PC-9 (cell line): Measurements from ENCODE around the gene TSHZ2.

Experiments used
- EZH2 ChIP-seq: fragments of 200-600 bp; sonication (generic); IDR thresholded peaks from 2 replicates; pipeline ENCODE4 v1.8.0; 2017; ENCODE audit warnings: antibody characterized with exemption, low read depth
- TF ChIP-seq, protein P1 (sequence below): fragments of 200-600 bp; sonication (generic); conservative IDR thresholded peaks from 2 replicates; pipeline ENCODE4 v1.6.1; 2017; ENCODE audit warnings: mixed run types, antibody characterized with exemption, mild to moderate bottlenecking, moderate library complexity

DNA sequence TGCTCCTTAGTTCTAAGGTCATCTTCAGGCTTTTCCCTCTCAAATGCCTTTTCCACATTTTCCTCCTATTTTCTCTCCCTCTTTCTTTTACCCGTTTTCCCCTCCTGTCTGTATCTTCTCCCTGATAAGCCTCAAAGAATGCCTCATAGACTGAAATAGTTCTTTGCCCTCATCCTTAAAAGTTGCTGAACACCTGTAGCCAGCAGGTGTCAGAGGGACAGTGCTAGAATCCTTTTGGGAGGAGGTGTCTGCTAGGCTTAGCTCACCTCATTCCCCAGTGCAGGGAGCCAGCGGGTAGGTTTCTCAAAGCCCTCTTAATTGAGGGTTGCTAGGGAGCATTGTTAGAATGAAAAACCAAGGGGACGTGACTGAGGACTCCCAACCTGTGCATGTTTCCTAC is 204.0 kb downstream of the TSHZ2 start:
- TF ChIP-seq, protein P1, sequence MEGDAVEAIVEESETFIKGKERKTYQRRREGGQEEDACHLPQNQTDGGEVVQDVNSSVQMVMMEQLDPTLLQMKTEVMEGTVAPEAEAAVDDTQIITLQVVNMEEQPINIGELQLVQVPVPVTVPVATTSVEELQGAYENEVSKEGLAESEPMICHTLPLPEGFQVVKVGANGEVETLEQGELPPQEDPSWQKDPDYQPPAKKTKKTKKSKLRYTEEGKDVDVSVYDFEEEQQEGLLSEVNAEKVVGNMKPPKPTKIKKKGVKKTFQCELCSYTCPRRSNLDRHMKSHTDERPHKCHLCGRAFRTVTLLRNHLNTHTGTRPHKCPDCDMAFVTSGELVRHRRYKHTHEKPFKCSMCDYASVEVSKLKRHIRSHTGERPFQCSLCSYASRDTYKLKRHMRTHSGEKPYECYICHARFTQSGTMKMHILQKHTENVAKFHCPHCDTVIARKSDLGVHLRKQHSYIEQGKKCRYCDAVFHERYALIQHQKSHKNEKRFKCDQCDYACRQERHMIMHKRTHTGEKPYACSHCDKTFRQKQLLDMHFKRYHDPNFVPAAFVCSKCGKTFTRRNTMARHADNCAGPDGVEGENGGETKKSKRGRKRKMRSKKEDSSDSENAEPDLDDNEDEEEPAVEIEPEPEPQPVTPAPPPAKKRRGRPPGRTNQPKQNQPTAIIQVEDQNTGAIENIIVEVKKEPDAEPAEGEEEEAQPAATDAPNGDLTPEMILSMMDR: no peak
- no peak for TF ChIP-seq EZH2
